HG02763 (cell line): ENCODE results near the gene ENGASE.

Source experiments
- ATAC-seq: cut with Tn5 transposase; IDR thresholded peaks from one replicate; pipeline ENCODE4 v1.9.1; 2021; ENCODE audit warnings: mild to moderate bottlenecking, moderate library complexity; ENCODE audit not compliant: unreplicated experiment

ENGASE gene

GRCh38 chr17:79091226-79091670 is 16.6 kb downstream of the ENGASE start:
- ATAC-seq = no peak

DNA sequence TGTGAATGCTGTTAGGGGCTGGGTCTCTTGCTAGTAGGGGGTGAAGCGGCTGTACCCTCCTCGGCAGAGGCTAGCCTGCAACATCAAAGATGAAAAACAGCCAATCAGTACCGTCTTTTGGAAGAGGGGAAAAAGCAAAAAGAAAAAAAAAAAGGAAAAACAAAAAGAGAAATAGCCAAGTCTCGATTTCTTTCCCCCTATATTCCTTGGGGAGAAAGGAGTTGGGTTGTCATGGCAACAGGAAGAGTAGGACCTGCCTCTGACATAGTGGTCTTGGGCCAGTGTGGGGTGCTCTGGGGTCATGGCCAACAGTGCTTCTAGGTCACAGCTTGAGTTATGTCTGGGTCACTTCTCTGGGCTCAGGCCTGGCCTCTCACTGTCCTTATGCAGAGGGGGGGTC is 17.9 kb downstream of the ENGASE start:
- ATAC-seq = no peak

DNA sequence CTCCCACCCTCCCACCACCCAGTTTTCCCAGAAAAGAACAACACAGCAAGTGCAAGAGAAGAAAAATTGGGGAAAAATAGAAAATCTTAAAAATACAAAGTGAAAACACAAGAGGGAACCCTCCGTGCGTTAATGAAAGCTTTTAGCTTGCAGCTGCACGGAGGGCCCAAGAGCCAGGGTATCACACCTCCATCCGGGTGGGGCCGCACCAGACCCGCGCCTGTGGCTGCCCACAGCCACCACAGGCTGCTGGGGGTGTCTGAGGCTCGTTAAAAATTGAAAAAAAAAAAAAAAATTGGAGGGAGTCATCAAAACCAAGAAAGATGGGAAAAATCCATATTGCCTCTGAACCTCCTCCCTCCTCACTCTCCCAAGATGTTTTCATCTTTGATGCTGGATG is 18.6 kb downstream of the ENGASE start:
- ATAC-seq = no peak

DNA sequence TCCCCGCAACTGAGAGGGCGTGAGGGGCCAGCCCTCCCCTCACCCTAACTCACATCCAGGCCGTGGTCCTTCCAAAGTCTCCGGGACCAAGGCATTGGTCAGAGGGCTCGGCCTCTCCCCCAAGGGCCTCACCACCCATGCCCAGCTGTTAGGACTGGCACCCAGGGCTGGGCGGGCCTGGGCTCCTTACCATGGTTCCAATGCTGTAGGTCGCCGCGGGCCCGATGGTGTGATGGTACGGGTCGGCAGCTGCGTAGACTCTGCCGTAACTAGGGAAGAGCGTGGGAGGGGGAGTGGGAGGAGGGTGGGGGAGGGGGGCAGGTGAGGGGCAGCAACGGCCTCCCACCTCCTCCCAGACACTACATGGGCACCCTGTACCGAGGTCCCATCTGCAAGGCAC is 19.6 kb downstream of the ENGASE start:
- ATAC-seq = no peak

DNA sequence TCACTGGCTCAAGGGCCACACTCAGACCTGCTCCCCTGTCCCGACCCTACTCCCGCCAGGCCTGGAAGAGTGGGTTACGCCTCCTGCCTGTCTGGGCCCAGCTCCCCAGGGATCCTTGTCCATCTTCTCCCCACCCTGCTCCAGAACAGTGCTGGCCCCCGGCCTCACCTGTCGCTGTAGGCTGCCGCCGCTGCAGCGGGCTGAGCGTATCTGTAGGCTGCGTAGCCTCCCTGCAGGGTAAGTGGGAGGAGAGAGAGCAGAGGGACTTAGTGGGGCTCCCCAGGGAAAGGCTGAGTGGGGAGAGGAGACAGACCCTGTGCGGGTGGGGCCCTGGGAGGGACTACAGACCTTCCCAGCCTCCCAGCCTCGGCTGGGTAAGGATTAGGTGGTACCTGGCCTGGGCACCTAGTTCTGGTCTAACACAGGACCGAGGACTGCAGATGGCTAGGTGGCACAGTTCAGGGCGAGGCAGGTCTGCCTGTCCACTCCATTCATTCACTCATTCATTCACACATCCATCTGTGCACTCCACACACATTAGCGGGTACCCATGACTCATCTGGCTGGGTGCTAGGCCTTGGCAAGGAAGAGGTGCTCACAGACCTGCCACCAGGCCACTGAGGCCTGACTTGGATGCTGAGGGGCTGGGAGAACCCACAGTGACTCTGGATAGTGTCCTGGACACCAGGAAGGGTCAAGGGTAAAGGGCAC is 20.9 kb downstream of the ENGASE start:
- ATAC-seq = no peak

- ATAC-seq = no peak
These were observed 21.9 kb downstream of the ENGASE start for GRCh38 chr17:79096477-79096876.

- ATAC-seq = no peak
These were observed 22.8 kb downstream of the ENGASE start for GRCh38 chr17:79097226-79098055.

GRCh38 chr17:79098282-79098867 is 23.8 kb downstream of the ENGASE start:
- no peak for ATAC-seq

- no peak for ATAC-seq
These were observed 25.8 kb downstream of the ENGASE start for GRCh38 chr17:79100405-79100804.

GRCh38 chr17:79101111-79101673 is 26.6 kb downstream of the ENGASE start:
- ATAC-seq = no peak

GRCh38 chr17:79102214-79102613 is 27.6 kb downstream of the ENGASE start:
- no peak for ATAC-seq

- ATAC-seq = no peak
These were observed 30.4 kb downstream of the ENGASE start for GRCh38 chr17:79104898-79105600.

GRCh38 chr17:79105937-79106336 is 31.3 kb downstream of the ENGASE start:
- ATAC-seq = no peak

- ATAC-seq = no peak
These were observed 32.3 kb downstream of the ENGASE start for GRCh38 chr17:79106958-79107357.

- no peak for ATAC-seq
These were observed 33.0 kb downstream of the ENGASE start for GRCh38 chr17:79107499-79108231.

GRCh38 chr17:79108232-79108850 is 33.7 kb downstream of the ENGASE start:
- ATAC-seq = no peak

DNA sequence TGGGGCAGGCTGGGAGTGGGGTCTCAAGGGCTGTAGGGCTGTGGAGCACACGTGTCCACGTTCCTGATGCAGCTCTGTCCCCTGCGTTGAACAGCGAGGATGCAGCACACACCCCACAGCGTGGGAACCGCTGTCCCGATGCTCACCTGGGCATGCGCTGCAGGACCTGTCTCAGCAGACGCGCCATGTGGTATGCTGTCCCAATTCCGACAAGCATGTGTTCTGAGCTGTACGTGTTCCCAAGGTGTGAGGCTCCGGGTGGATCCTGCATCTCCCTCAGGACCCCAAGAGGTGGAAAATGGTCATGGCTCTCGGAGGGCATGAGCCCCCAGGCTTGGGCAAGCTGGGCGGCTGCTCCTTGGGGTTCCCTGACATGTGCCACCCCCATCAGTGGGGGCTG is 34.2 kb downstream of the ENGASE start:
- no peak for ATAC-seq

- ATAC-seq = no peak
These were observed 35.0 kb downstream of the ENGASE start for GRCh38 chr17:79109584-79109983.

DNA sequence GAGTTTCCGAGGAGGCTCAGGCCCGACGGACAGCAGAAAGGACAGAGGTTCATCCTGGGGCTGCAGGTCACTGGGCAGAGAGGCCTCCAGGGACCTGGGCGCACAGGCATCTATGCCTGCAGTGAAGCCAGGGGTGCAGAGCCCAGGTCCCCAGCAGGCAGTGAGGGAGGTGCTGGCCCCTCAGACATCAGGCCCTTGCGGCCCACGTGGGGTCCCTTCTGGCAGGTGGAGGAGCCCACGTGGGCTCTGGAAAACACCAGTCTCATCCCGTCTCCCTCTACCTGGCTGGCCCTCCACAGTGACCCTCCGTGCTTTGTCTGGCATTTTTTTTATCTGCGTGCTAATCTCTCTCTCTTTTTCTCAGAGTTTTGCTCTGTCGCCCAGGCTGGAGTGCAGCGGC is 36.5 kb downstream of the ENGASE start:
- no peak for ATAC-seq

DNA sequence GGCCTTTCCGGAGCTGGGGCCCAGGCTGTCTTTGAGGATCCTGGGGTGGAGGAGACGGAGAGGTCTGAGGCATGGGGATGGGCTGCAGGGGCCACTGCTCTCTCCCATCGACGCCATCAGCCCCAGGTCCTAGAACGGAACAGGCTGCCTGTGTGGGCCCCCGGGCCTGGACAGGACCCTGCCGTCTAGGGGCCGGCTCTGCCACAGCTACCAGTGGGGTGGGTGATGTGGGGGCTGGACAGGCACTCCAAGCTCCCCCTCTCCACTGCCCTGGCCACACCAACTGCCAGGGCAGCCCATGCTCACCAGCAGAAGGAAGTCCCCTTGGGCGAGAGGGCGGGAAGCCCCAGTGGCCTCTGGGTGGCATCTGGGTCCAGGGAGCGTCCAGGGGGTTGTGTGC is 37.8 kb downstream of the ENGASE start:
- ATAC-seq = no peak
